IMR-90 (cell line): ENCODE results near the gene SEPTIN10. TPM values are rescaled to one million over a fixed set of nuclear protein-coding genes. Genes with fewer than 3 reads are reported as not detected.

Experiments used
- ATAC-seq: fragments of 200-7000 bp; cut with Tn5 transposase; 2 replicates; pipeline ENCODE4 v1.9.1; 2020; ENCODE audit warnings: low read depth, mild to moderate bottlenecking, moderate library complexity
- BruUV-seq: library from RNA; stranded (reverse); fragments of 400-500 nt; replicated peaks from 2 replicates; lab custom pipeline; 2021; lab: Mats Ljungman, UMichigan
- CTCF ChIA-PET: fragments of 300-600 bp; formaldehyde crosslinking; extraction: SDS; loops from one replicate; lab custom pipeline; 2021; ENCODE audit warnings: antibody characterized with exemption; lab: Yijun Ruan, JAX
- POLR2A ChIA-PET: fragments of 300-600 bp; sonication (Branson Sonifier 250); formaldehyde crosslinking; loops from one replicate; lab custom pipeline; 2022; ENCODE audit warnings: antibody characterized with exemption; ENCODE audit not compliant: unreplicated experiment; lab: Charles Lee
- DNase-seq: peaks from one replicate; pipeline ENCODE4 v3.0.0; 2013
- H2AFZ ChIP-seq: replicated peaks from 2 replicates; pipeline ENCODE3; 2013; ENCODE audit warnings: low read length, mild to moderate bottlenecking; ENCODE audit not compliant: poor library complexity
- H2AK5ac ChIP-seq: 2 replicates; pipeline ENCODE4 v1.6.1; 2013; ENCODE audit warnings: low read depth, low read length, inconsistent platforms
- H2AK9ac ChIP-seq: replicated peaks from 2 replicates; pipeline ENCODE3; 2013; ENCODE audit warnings: mild to moderate bottlenecking, low read depth, low read length, moderate library complexity; ENCODE audit not compliant: poor library complexity
- H2BK120ac ChIP-seq: 2 replicates; pipeline ENCODE4 v1.6.1; 2013; ENCODE audit warnings: low read depth, low read length, inconsistent platforms
- H2BK15ac ChIP-seq: 3 replicates; pipeline ENCODE4 v1.6.1; 2013; ENCODE audit warnings: low read depth, low read length, inconsistent platforms
- H2BK20ac ChIP-seq: 2 replicates; pipeline ENCODE4 v1.6.1; 2013; ENCODE audit warnings: low read depth, mild to moderate bottlenecking, inconsistent platforms, low read length, moderate library complexity
- H2BK5ac ChIP-seq: 2 replicates; pipeline ENCODE4 v1.6.1; 2013; ENCODE audit warnings: mild to moderate bottlenecking, low read depth, low read length, inconsistent platforms; ENCODE audit not compliant: poor library complexity, severe bottlenecking
- H3K14ac ChIP-seq: replicated peaks from 2 replicates; pipeline ENCODE4 v1.6.1; 2013; ENCODE audit warnings: low read depth, low read length, inconsistent platforms
- H3K18ac ChIP-seq: 2 replicates; pipeline ENCODE4 v1.6.1; 2013; ENCODE audit warnings: low read depth, low read length, control low read depth
- H3K23ac ChIP-seq: 2 replicates; pipeline ENCODE4 v1.6.1; 2013; ENCODE audit warnings: low read depth, low read length, inconsistent platforms
- H3K27ac ChIP-seq: 2 replicates; pipeline ENCODE4 v1.5.1; 2013; ENCODE audit warnings: mild to moderate bottlenecking, control low read depth, low read length; ENCODE audit not compliant: insufficient read depth
- H3K27me3 ChIP-seq: 2 replicates; pipeline ENCODE4 v1.6.1; 2013; ENCODE audit warnings: low read length; ENCODE audit not compliant: control insufficient read depth, insufficient read depth
- H3K36me3 ChIP-seq: 2 replicates; pipeline ENCODE4 v1.6.1; 2013; ENCODE audit warnings: low read length, mixed read lengths; ENCODE audit not compliant: control insufficient read depth, insufficient read depth
- H3K4ac ChIP-seq: 2 replicates; pipeline ENCODE4 v1.6.1; 2013; ENCODE audit warnings: low read depth, low read length, inconsistent platforms
- H3K4me1 ChIP-seq: 2 replicates; pipeline ENCODE4 v1.6.1; 2013; ENCODE audit warnings: low read length, mixed read lengths; ENCODE audit not compliant: control insufficient read depth, insufficient read depth
- H3K4me2 ChIP-seq: 2 replicates; pipeline ENCODE4 v1.6.1; 2013; ENCODE audit warnings: low read depth, mild to moderate bottlenecking, control low read depth, low read length, moderate library complexity
- H3K4me3 ChIP-seq: 2 replicates; pipeline ENCODE4 v1.5.1; 2013; ENCODE audit warnings: low read depth, mild to moderate bottlenecking, control low read depth, low read length, moderate library complexity; ENCODE audit not compliant: insufficient read depth
- H3K56ac ChIP-seq: 2 replicates; pipeline ENCODE4 v1.6.1; 2013; ENCODE audit warnings: low read length, inconsistent platforms; ENCODE audit not compliant: insufficient read depth; ENCODE audit errors: extremely low read depth
- H3K79me1 ChIP-seq, 2 experiments: 2 replicates each; pipeline ENCODE4 v1.6.1; 2013; ENCODE audit warnings: low read length in 2 of 2, inconsistent platforms in 1 of 2, low read depth in 1 of 2
- H3K9ac ChIP-seq: 2 replicates; pipeline ENCODE4 v1.6.1; 2013; ENCODE audit warnings: low read depth, low read length, control low read depth
- H3K9me1 ChIP-seq: 2 replicates; pipeline ENCODE4 v1.6.1; 2013; ENCODE audit warnings: low read length, inconsistent platforms; ENCODE audit not compliant: insufficient read depth
- H3K9me3 ChIP-seq: 2 replicates; pipeline ENCODE4 v1.6.1; 2013; ENCODE audit warnings: low read length; ENCODE audit not compliant: control insufficient read depth, insufficient read depth
- H4K20me1 ChIP-seq: 2 replicates; pipeline ENCODE4 v1.6.1; 2013; ENCODE audit warnings: low read length, inconsistent platforms; ENCODE audit not compliant: insufficient read depth
- H4K5ac ChIP-seq: 2 replicates; pipeline ENCODE4 v1.6.1; 2013; ENCODE audit warnings: mild to moderate bottlenecking, low read depth, low read length, control low read depth
- H4K8ac ChIP-seq, 2 experiments: 2 replicates each; pipeline ENCODE4 v1.6.1; 2013; ENCODE audit warnings: low read depth in 2 of 2, low read length in 2 of 2, control low read depth in 1 of 2, inconsistent platforms in 1 of 2
- H4K91ac ChIP-seq: 2 replicates; pipeline ENCODE4 v1.6.1; 2013; ENCODE audit warnings: low read depth, low read length, inconsistent platforms; ENCODE audit not compliant: insufficient read depth
- CEBPB ChIP-seq: IDR thresholded peaks from 2 replicates; pipeline ENCODE4 v1.6.1; 2012; ENCODE audit warnings: low read depth, low read length, improper control_type of control experiment
- FOS ChIP-seq: fragments of 150-350 bp; IDR thresholded peaks from 2 replicates; pipeline ENCODE4 v1.6.1; 2016; ENCODE audit warnings: low read depth, low read length
- MAFK ChIP-seq: IDR thresholded peaks from 2 replicates; pipeline ENCODE4 v1.6.1; 2012; ENCODE audit warnings: low read depth, low read length, improper control_type of control experiment
- MAZ ChIP-seq: IDR thresholded peaks from 2 replicates; pipeline ENCODE4 v1.6.1; 2012; ENCODE audit warnings: low read depth, mild to moderate bottlenecking, low read length, improper control_type of control experiment, moderate library complexity, borderline replicate concordance
- MXI1 ChIP-seq: IDR thresholded peaks from 2 replicates; pipeline ENCODE4 v1.6.1; 2012; ENCODE audit warnings: low read depth, mild to moderate bottlenecking, low read length, moderate library complexity, borderline replicate concordance
- NFE2L2 ChIP-seq: fragments of 150-350 bp; IDR thresholded peaks from 2 replicates; pipeline ENCODE4 v1.6.1; 2016; ENCODE audit warnings: low read depth, mild to moderate bottlenecking, low read length
- POLR2A ChIP-seq: IDR thresholded peaks from 2 replicates; pipeline ENCODE4 v1.6.1; 2012; ENCODE audit warnings: mild to moderate bottlenecking, low read depth, low read length
- RAD21 ChIP-seq: IDR thresholded peaks from 2 replicates; pipeline ENCODE4 v1.6.1; 2012; ENCODE audit warnings: low read length, improper control_type of control experiment
- RCOR1 ChIP-seq: IDR thresholded peaks from 2 replicates; pipeline ENCODE4 v1.6.1; 2012; ENCODE audit warnings: mild to moderate bottlenecking, low read length, improper control_type of control experiment; ENCODE audit not compliant: insufficient replicate concordance
- RFX5 ChIP-seq: IDR thresholded peaks from 2 replicates; pipeline ENCODE4 v1.8.0; 2012; ENCODE audit warnings: low read depth, mild to moderate bottlenecking, low read length, moderate library complexity
- SMC3 ChIP-seq: fragments of 150-350 bp; IDR thresholded peaks from 2 replicates; pipeline ENCODE4 v1.6.1; 2016; ENCODE audit warnings: low read depth, mild to moderate bottlenecking, antibody characterized with exemption, low read length, moderate library complexity
- WGBS, 2 experiments: methylation state at CpG; one replicate each; pipeline versions ENCODE4 v1.1.5 to v1.1.7; 2013; ENCODE audit warnings: missing lambda C conversion rate in 2 of 2; ENCODE audit not compliant: insufficient read length in 1 of 2; ENCODE audit errors: extremely low coverage in 2 of 2; 5-methylcytosine and 5-hydroxymethylcytosine counted together
- dilution Hi-C: fragments of 300-500 bp; cut with HindIII; formaldehyde crosslinking; loops from one replicate; pipeline ENCODE4 v1.14.3; 2018; ENCODE audit warnings: low sequenced_read_pairs; ENCODE audit not compliant: unreplicated experiment
- in situ Hi-C: fragments of 300-500 bp; cut with MboI; formaldehyde crosslinking; loops from 3 replicates; pipeline ENCODE4 v1.14.3; 2019; ENCODE audit warnings: low sequenced_read_pairs, inconsistent platforms, mixed read lengths
- intact Hi-C: fragments of 100-400 bp; cut with micrococcal nuclease; formaldehyde crosslinking; loops from 2 replicates; pipeline ENCODE4 v1.10.0; 2022
- polyA plus RNA-seq, 3 experiments: library from polyadenylated mRNA; depleted of rRNA; stranded (reverse); fragments of >200 nt; gene quantifications; 2 replicates each; pipeline ENCODE4 v1.2.3, GENCODE V29; 2012; ENCODE audit warnings: low replicate concordance in 1 of 3
- total RNA-seq: library from RNA; depleted of rRNA; stranded (reverse); fragments of >200 nt; gene quantifications from 2 replicates; pipeline ENCODE4 v1.2.3, GENCODE V29; 2012
- TF ChIP-seq, protein P1 (sequence below): conservative IDR thresholded peaks from 2 replicates; pipeline ENCODE4 v1.5.1; 2012; ENCODE audit warnings: mild to moderate bottlenecking, low read depth, low read length, improper control_type of control experiment

Gene SEPTIN10
- total and polyA plus RNA-seq, 2 of the 4 experiments (the other 2 are of a cell fraction), result 55.4 to 82.6 TPM

DNA sequence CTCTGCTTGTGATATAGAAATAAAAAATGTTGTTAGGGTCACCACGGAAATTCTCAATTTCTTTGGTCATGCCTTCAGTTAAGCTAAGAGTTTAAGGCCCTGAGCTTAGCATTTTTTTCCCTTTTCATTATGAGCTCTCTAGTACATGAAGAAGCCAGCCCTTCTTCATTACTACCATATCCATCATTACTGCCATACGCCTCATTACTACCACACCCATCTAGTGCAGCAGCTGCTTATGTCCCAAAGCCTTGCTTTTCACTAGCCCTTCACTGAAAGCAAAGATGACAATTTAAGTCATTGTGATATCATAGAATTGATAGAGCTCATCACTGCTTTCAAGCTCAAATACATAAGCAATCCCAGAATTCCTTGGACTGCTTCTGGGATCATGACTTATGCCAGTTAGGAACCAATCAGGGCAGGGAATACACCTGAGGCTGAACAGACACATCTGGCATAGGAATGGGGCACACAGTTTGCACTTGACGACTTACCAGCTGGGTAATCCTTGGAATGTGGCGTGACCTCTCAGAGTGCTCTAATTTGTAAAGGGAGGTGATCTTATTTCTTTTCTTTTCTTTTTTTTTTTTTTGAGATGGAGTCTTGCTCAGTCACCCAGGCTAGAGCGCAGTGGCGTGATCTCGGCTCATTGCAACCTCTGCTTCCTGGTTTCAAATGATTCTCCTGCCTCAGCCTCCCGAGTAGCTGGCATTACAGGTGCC, 40.7 kb upstream of the SEPTIN10 start:
- intact Hi-C loops, result no loop called here
- H4K8ac ChIP-seq, result no peak overlapping the region
- H3K27me3 ChIP-seq, result peaks cover 29% of the 10 kb centered on the region
- POLR2A ChIA-PET, result no interaction called here
- no peak overlapping the region for H2BK20ac ChIP-seq
- in situ Hi-C loops, result no loop called here
- 100% methylated on average over 3 of the region's 8 CpGs; no CpG with 5 or more reads in 1 of the 2 experiments for WGBS, 2 experiments
- no peaks in the 10 kb centered on the region for H3K9me1 ChIP-seq
- no TSS peak for BruUV-seq
- H2AFZ ChIP-seq, result no peak overlapping the region
- H2AK5ac ChIP-seq, result no peak overlapping the region
- no peak for ATAC-seq
- CTCF ChIA-PET, result no interaction called here
- no peak overlapping the region for H3K4ac ChIP-seq
- H2AK9ac ChIP-seq, result no peak overlapping the region
- no peak overlapping the region for H4K91ac ChIP-seq
- H3K14ac ChIP-seq, result no peak overlapping the region
- H3K27ac ChIP-seq, result no peak overlapping the region
- H3K18ac ChIP-seq, result no peak overlapping the region
- H3K4me2 ChIP-seq, result no peak overlapping the region
- no peaks in the 10 kb centered on the region for H3K36me3 ChIP-seq
- no peak for DNase-seq
- no peak overlapping the region for H2BK5ac ChIP-seq
- no peak overlapping the region for H3K4me3 ChIP-seq
- no peak overlapping the region for H3K23ac ChIP-seq
- dilution Hi-C loops, result no loop called here
- no peak overlapping the region for H3K9ac ChIP-seq
- no peaks in the 10 kb centered on the region for H3K4me1 ChIP-seq
- no peak for TF ChIP-seq CEBPB
- no peak for TF ChIP-seq SMC3
- TF ChIP-seq, protein P1, sequence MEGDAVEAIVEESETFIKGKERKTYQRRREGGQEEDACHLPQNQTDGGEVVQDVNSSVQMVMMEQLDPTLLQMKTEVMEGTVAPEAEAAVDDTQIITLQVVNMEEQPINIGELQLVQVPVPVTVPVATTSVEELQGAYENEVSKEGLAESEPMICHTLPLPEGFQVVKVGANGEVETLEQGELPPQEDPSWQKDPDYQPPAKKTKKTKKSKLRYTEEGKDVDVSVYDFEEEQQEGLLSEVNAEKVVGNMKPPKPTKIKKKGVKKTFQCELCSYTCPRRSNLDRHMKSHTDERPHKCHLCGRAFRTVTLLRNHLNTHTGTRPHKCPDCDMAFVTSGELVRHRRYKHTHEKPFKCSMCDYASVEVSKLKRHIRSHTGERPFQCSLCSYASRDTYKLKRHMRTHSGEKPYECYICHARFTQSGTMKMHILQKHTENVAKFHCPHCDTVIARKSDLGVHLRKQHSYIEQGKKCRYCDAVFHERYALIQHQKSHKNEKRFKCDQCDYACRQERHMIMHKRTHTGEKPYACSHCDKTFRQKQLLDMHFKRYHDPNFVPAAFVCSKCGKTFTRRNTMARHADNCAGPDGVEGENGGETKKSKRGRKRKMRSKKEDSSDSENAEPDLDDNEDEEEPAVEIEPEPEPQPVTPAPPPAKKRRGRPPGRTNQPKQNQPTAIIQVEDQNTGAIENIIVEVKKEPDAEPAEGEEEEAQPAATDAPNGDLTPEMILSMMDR, result no peak
- TF ChIP-seq RCOR1, result no peak
- no peak for TF ChIP-seq MAZ
- no peak for TF ChIP-seq RAD21
- no peak for TF ChIP-seq POLR2A
- TF ChIP-seq RFX5, result no peak
- no peak for TF ChIP-seq MAFK
- TF ChIP-seq FOS, result no peak
- no peak for TF ChIP-seq NFE2L2
- TF ChIP-seq MXI1, result no peak
- H4K5ac ChIP-seq, result no peak overlapping the region
- H3K9me3 ChIP-seq, result no peaks in the 10 kb centered on the region
- no peaks in the 10 kb centered on the region for H3K79me1 ChIP-seq
- no peak overlapping the region for H3K56ac ChIP-seq
- no peaks in the 10 kb centered on the region for H4K20me1 ChIP-seq
- H2BK15ac ChIP-seq, result no peak overlapping the region
- H2BK120ac ChIP-seq, result no peak overlapping the region
